ENCODE results near the gene ZNF654. TPM values are rescaled to one million over a fixed set of nuclear protein-coding genes. Genes with fewer than 3 reads are reported as not detected.
A peak's percentile ranks its signal among the peaks of the same experiment; 100 is the strongest.

ZNF654 gene
- polyA plus RNA-seq, 1 of the 3 experiments (the other 2 are of a cell fraction) = 1.6 TPM

DNA sequence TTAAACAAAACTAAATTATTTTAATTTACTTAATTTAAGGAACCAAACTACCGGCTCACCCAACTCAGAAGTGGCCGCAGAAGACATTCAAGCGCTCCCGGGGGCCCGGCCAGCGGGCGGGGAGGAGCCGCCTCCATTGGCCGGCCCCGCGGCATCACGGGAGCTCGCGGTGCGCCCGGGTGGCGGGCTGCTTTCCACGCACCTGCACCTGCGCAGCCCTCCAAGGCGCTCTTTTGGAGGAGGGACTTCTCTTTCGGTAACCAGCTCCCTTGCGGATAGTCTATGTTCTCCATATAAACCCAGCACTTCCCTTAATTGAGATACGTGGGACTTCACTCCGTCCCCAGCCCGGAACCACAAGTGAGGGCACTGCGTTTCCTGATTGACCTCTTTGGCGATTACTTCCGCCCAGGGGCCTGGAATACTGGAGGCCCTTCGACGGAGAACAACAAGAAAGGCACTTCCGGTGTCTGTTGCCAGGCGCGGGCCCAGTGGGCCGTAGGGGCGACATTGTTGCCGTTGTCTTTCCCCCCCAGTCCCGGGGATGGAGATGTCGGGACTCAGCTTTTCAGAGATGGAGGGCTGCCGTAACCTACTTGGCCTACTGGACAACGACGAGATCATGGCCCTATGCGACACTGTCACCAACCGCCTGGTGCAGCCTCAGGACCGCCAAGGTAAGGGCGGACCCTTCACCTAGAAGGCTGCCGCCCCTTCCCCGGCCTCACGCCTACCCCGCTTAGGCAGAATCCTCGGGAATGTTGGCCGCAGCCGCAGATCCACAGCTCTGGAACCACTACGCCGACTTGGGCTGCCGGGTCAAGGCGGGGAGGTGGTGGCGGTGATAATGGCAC is 90.7 kb downstream of the ZNF654 start, which contains the start of gene C3orf38 (continued):
- peak; percentile 81 for TF ChIP-seq POLR2AphosphoS5 (IDR thresholded peaks at IDR 0.05; ENCODE audit: low read depth, low read length)
- peak; percentile 86 for TF ChIP-seq SIN3A (IDR thresholded peaks at IDR 0.05; ENCODE audit: borderline replicate concordance, low read depth, low read length)
- TF ChIP-seq FOXM1 (IDR thresholded peaks at IDR 0.05; ENCODE audit: low read depth) = no peak
- TF ChIP-seq, protein P1, sequence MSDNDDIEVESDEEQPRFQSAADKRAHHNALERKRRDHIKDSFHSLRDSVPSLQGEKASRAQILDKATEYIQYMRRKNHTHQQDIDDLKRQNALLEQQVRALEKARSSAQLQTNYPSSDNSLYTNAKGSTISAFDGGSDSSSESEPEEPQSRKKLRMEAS (IDR thresholded peaks at IDR 0.05; ENCODE audit: low read depth) = peak; percentile 80
- no peak for TF ChIP-seq SMC3 (IDR thresholded peaks at IDR 0.05; ENCODE audit: low read depth, low read length)
- TF ChIP-seq TAF1 (IDR thresholded peaks at IDR 0.05; ENCODE audit: borderline replicate concordance, low read depth, low read length) = peak; percentile 84
- TF ChIP-seq YY1 (IDR thresholded peaks at IDR 0.05; ENCODE audit: low read depth) = peak; percentile 78
- TF ChIP-seq USF1 (IDR thresholded peaks at IDR 0.05; ENCODE audit: borderline replicate concordance, low read depth) = no peak
- TF ChIP-seq, protein P2, sequence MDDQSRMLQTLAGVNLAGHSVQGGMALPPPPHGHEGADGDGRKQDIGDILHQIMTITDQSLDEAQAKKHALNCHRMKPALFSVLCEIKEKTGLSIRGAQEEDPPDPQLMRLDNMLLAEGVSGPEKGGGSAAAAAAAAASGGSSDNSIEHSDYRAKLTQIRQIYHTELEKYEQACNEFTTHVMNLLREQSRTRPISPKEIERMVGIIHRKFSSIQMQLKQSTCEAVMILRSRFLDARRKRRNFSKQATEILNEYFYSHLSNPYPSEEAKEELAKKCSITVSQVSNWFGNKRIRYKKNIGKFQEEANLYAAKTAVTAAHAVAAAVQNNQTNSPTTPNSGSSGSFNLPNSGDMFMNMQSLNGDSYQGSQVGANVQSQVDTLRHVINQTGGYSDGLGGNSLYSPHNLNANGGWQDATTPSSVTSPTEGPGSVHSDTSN (IDR thresholded peaks at IDR 0.05) = no peak
- no peak; the same call in 1 of the 2 replicates for TF ChIP-seq TCF12 (IDR thresholded peaks at IDR 0.05)
- no peak for TF ChIP-seq IRF3 (IDR thresholded peaks at IDR 0.05; ENCODE audit: low read depth, low read length)
- TF ChIP-seq CHD2 (IDR thresholded peaks at IDR 0.05; ENCODE audit: low read length, partially characterized antibody) = no peak
- TF ChIP-seq, protein P3, sequence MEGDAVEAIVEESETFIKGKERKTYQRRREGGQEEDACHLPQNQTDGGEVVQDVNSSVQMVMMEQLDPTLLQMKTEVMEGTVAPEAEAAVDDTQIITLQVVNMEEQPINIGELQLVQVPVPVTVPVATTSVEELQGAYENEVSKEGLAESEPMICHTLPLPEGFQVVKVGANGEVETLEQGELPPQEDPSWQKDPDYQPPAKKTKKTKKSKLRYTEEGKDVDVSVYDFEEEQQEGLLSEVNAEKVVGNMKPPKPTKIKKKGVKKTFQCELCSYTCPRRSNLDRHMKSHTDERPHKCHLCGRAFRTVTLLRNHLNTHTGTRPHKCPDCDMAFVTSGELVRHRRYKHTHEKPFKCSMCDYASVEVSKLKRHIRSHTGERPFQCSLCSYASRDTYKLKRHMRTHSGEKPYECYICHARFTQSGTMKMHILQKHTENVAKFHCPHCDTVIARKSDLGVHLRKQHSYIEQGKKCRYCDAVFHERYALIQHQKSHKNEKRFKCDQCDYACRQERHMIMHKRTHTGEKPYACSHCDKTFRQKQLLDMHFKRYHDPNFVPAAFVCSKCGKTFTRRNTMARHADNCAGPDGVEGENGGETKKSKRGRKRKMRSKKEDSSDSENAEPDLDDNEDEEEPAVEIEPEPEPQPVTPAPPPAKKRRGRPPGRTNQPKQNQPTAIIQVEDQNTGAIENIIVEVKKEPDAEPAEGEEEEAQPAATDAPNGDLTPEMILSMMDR (IDR thresholded peaks at IDR 0.05) = no peak
- no peak for TF ChIP-seq EZH2phosphoT487 (IDR thresholded peaks at IDR 0.05; ENCODE audit: borderline replicate concordance, low read depth)
- TF ChIP-seq GATA2 (CRISPR knock-in tag; IDR thresholded peaks at IDR 0.05) = no peak

Data from SK-N-SH (cell line).